Colonic mucosa (tissue), 4 donors: Measurements from ENCODE around the gene HHAT. TPM values are rescaled to one million over a fixed set of nuclear protein-coding genes. Genes with fewer than 3 reads are reported as not detected.

Source experiments
- DNase-seq: peaks from one replicate; pipeline ENCODE4 v3.0.0-alpha.2; 2020
- H3K27ac ChIP-seq: fragments of 200-600 bp; one replicate; pipeline ENCODE4 v1.8.0; 2021
- H3K27me3 ChIP-seq: fragments of 200-600 bp; one replicate; pipeline ENCODE4 v1.8.0; 2021
- H3K36me3 ChIP-seq: fragments of 200-600 bp; one replicate; pipeline ENCODE4 v1.8.0; 2021
- H3K4me1 ChIP-seq: fragments of 200-600 bp; one replicate; pipeline ENCODE4 v1.8.0; 2021; ENCODE audit warnings: mild to moderate bottlenecking
- H3K4me3 ChIP-seq: fragments of 200-600 bp; one replicate; pipeline ENCODE4 v1.8.0; 2021
- H3K9ac ChIP-seq, 2 donors: one replicate each; pipeline ENCODE4 v1.7.0; 2013; ENCODE audit warnings: control low read depth in 2 of 2, low read depth in 2 of 2, low read length in 2 of 2
- H3K9me3 ChIP-seq: fragments of 200-600 bp; one replicate; pipeline ENCODE4 v1.8.0; 2021
- CTCF ChIP-seq: fragments of 200-600 bp; IDR thresholded peaks from one replicate; pipeline ENCODE4 v1.8.0; 2022; ENCODE audit warnings: antibody characterized with exemption, mild to moderate bottlenecking
- intact Hi-C: fragments of 100-400 bp; cut with DNase I; formaldehyde crosslinking; loops from one replicate; pipeline ENCODE4 v1.14.1; 2022
- total RNA-seq, 2 donors: library from RNA; stranded (reverse); fragmentation: NEBNext Ultra II Directional in 1 of 2; extraction: Animal tissue kit (Norgen Biotek cat#: 25700) in 1 of 2; gene quantifications; one replicate each; pipeline ENCODE4 v1.2.1, GENCODE V29; 2021
- donor health status: healthy.
- donor health status: DM: no; HTN: no; CAD: no.
- donor health status: DM: no; HTN: no; CAD: no.

The HHAT gene
- total RNA-seq, 2 donors from 2014 or later: 3.2 to 4.9 TPM

GRCh38 chr1:210588357-210588756 lies 259.7 kb downstream of the HHAT start:
- intact Hi-C loops: loop anchor here (5.0 to 10.0 kb wide), 2 partner anchors 184 to 359 kb away; no protein-coding TSS in a partner anchor

GRCh38 chr1:210588946-210589345 lies 260.2 kb downstream of the HHAT start:
- no peak for DNase-seq
- Histone ChIP-seq H3K36me3 (no peaks in the 10 kb centered on the region), H3K4me3 (no peak overlapping the region), H3K27me3 (no peaks in the 10 kb centered on the region), H3K27ac (no peak overlapping the region), H3K4me1 (no peaks in the 10 kb centered on the region), H3K9me3 (no peaks in the 10 kb centered on the region), H3K9ac (no peak overlapping the region)
- no peak for TF ChIP-seq CTCF
- intact Hi-C loops: loop anchor here (5.0 to 10.0 kb wide), 2 partner anchors 184 to 358 kb away; no protein-coding TSS in a partner anchor

More at GRCh38 chr1:210588357-210588756, 259.7 kb downstream of the HHAT start:
- no peak overlapping the region for H3K9ac ChIP-seq
- no peak for DNase-seq
- no peak for TF ChIP-seq CTCF
- H3K27me3 ChIP-seq: no peaks in the 10 kb centered on the region
- no peak overlapping the region for H3K4me3 ChIP-seq
- H3K4me1 ChIP-seq: no peaks in the 10 kb centered on the region
- H3K9me3 ChIP-seq: no peaks in the 10 kb centered on the region
- no peaks in the 10 kb centered on the region for H3K36me3 ChIP-seq
- no peak overlapping the region for H3K27ac ChIP-seq

- Histone ChIP-seq H3K9ac (no peak overlapping the region), H3K4me1 (no peaks in the 10 kb centered on the region), H3K9me3 (no peaks in the 10 kb centered on the region), H3K27ac (no peak overlapping the region), H3K27me3 (no peaks in the 10 kb centered on the region), H3K36me3 (no peaks in the 10 kb centered on the region), H3K4me3 (no peak overlapping the region)
- no peak for DNase-seq
- intact Hi-C loops: no loop called here
- no peak for TF ChIP-seq CTCF
Measured at GRCh38 chr1:210591214-210591613, 262.5 kb downstream of the HHAT start.

- Histone ChIP-seq H3K27ac (no peak overlapping the region), H3K4me1 (no peaks in the 10 kb centered on the region), H3K9ac (no peak overlapping the region), H3K4me3 (no peak overlapping the region), H3K36me3 (no peaks in the 10 kb centered on the region), H3K27me3 (no peaks in the 10 kb centered on the region), H3K9me3 (no peaks in the 10 kb centered on the region)
- DNase-seq: no peak
- intact Hi-C loops: no loop called here
- no peak for TF ChIP-seq CTCF
Measured at GRCh38 chr1:210594605-210595004, 265.9 kb downstream of the HHAT start.

- H3K36me3 ChIP-seq: no peaks in the 10 kb centered on the region
- H3K4me1 ChIP-seq: no peaks in the 10 kb centered on the region
- no peak overlapping the region for H3K9ac ChIP-seq
- H3K9me3 ChIP-seq: no peaks in the 10 kb centered on the region
- no peaks in the 10 kb centered on the region for H3K27me3 ChIP-seq
- intact Hi-C loops: no loop called here
- no peak overlapping the region for H3K4me3 ChIP-seq
- no peak overlapping the region for H3K27ac ChIP-seq
- no peak for DNase-seq
- TF ChIP-seq CTCF: no peak
Measured at GRCh38 chr1:210596641-210597040, 267.9 kb downstream of the HHAT start.
